ENCODE measurements around the gene RNF125. TPM values are rescaled to one million over a fixed set of nuclear protein-coding genes. Genes with fewer than 3 reads are reported as not detected.

Gene RNF125
- polyA plus RNA-seq, 3 donors = 17.3 to 29.2 (median 26.3) TPM

GRCh38 chr18:31979714-31980113, 38.9 kb upstream of the RNF125 start:
- H4K20me1 ChIP-seq (ENCODE audit: insufficient read depth, low read length) = no peaks in the 10 kb centered on the region
- peaks cover 26 to 27% of the 10 kb centered on the region in 2 donors for H3K9me3 ChIP-seq (replicated peaks in 1 of 2; ENCODE audit: control insufficient read depth in 1 of 2, insufficient read depth in 1 of 2, low read length in 2 of 2)
- Mint-ChIP-seq H3K27ac (peak overlapping the region in 1 of 7 donors; percentile 14), H3K36me3 (no peaks in the 10 kb centered on the region), H3K9me3 (peaks cover 25 to 42% (median 35%) of the 10 kb centered on the region in 7 donors), H3K4me1 (no peaks in the 10 kb centered on the region), H3K27me3 (ENCODE audit: low read depth in 3 of 3) (peaks cover 0 to 1% (median 0%) of the 10 kb centered on the region in 3 donors), H3K4me3 (no peak overlapping the region)
- H3K4me3 ChIP-seq (replicated peaks in 1 of 3; ENCODE audit: low read depth in 2 of 3, low read length in 3 of 3) = no peak overlapping the region
- no peaks in the 10 kb centered on the region for H3K4me1 ChIP-seq (ENCODE audit: control insufficient read depth in 1 of 2, insufficient read depth in 2 of 2, low read length in 2 of 2)
- no peak for TF ChIP-seq CTCF (IDR thresholded peaks at IDR 0.05)
- intact Hi-C loops (cut with micrococcal nuclease) = no loop called here
- no peaks in the 10 kb centered on the region for H3K36me3 ChIP-seq (replicated peaks in 1 of 2; ENCODE audit: control insufficient read depth in 1 of 2, insufficient read depth in 2 of 2, low read length in 2 of 2)
- H3K4me2 ChIP-seq (replicated peaks; ENCODE audit: extremely low read depth, low read length, poor library complexity, severe bottlenecking) = no peak overlapping the region
- H3K79me2 ChIP-seq (ENCODE audit: insufficient read depth, low read length) = no peaks in the 10 kb centered on the region
- no peaks in the 10 kb centered on the region for H3K27me3 ChIP-seq (ENCODE audit: control insufficient read depth in 2 of 2, insufficient read depth in 2 of 2, low read length in 2 of 2)
- no peak overlapping the region for H2AFZ ChIP-seq (ENCODE audit: insufficient read depth, low read depth, low read length, poor library complexity, severe bottlenecking)
- no peak overlapping the region for H3K27ac ChIP-seq (ENCODE audit: low read depth in 1 of 2, low read length in 2 of 2)
- DNase-seq = no peak
- WGBS (ENCODE audit: insufficient coverage) = no CpG with 5 or more reads among the region's 2 CpGs
- H3K9ac ChIP-seq (ENCODE audit: insufficient read depth, low read length, poor library complexity, severe bottlenecking) = no peak overlapping the region

- TF ChIP-seq CTCF (IDR thresholded peaks at IDR 0.05) = no peak
- Mint-ChIP-seq H3K27ac (no peak overlapping the region), H3K4me3 (no peak overlapping the region), H3K9me3 (peaks cover 18 to 34% (median 28%) of the 10 kb centered on the region in 7 donors), H3K27me3 (ENCODE audit: low read depth in 3 of 3) (peaks cover 0 to 1% (median 0%) of the 10 kb centered on the region in 3 donors), H3K4me1 (no peaks in the 10 kb centered on the region), H3K36me3 (no peaks in the 10 kb centered on the region)
- peaks cover 20 to 21% of the 10 kb centered on the region in 2 donors for H3K9me3 ChIP-seq (replicated peaks in 1 of 2; ENCODE audit: control insufficient read depth in 1 of 2, insufficient read depth in 1 of 2, low read length in 2 of 2)
- no peak overlapping the region for H2AFZ ChIP-seq (ENCODE audit: insufficient read depth, low read depth, low read length, poor library complexity, severe bottlenecking)
- no peaks in the 10 kb centered on the region for H3K4me1 ChIP-seq (ENCODE audit: control insufficient read depth in 1 of 2, insufficient read depth in 2 of 2, low read length in 2 of 2)
- H3K79me2 ChIP-seq (ENCODE audit: insufficient read depth, low read length) = no peaks in the 10 kb centered on the region
- intact Hi-C loops (cut with micrococcal nuclease) = no loop called here
- H3K27me3 ChIP-seq (ENCODE audit: control insufficient read depth in 2 of 2, insufficient read depth in 2 of 2, low read length in 2 of 2) = no peaks in the 10 kb centered on the region
- no peaks in the 10 kb centered on the region for H3K36me3 ChIP-seq (replicated peaks in 1 of 2; ENCODE audit: control insufficient read depth in 1 of 2, insufficient read depth in 2 of 2, low read length in 2 of 2)
- no peak for DNase-seq
- no peak overlapping the region for H3K4me2 ChIP-seq (replicated peaks; ENCODE audit: extremely low read depth, low read length, poor library complexity, severe bottlenecking)
- H3K9ac ChIP-seq (ENCODE audit: insufficient read depth, low read length, poor library complexity, severe bottlenecking) = no peak overlapping the region
- H4K20me1 ChIP-seq (ENCODE audit: insufficient read depth, low read length) = no peaks in the 10 kb centered on the region
- H3K27ac ChIP-seq (ENCODE audit: low read depth in 1 of 2, low read length in 2 of 2) = no peak overlapping the region
- H3K4me3 ChIP-seq (replicated peaks in 1 of 3; ENCODE audit: low read depth in 2 of 3, low read length in 3 of 3) = no peak overlapping the region
Observed at GRCh38 chr18:31980863-31981262, 37.8 kb upstream of the RNF125 start.
